GM18498 (cell line): ENCODE data around the gene FRMD4A.
"Not testable (repeated sequence)": the region's sequence is repeated elsewhere in the genome, so short reads cannot be mapped to it uniquely, and the experiment has no call there.

ENCODE experiments used
- ATAC-seq: cut with Tn5 transposase; IDR thresholded peaks from one replicate; pipeline ENCODE4 v1.9.1; 2021; ENCODE audit warnings: mild to moderate bottlenecking, moderate library complexity; ENCODE audit not compliant: unreplicated experiment

The FRMD4A gene

GRCh38 chr10:13865758-13866491 is 464.8 kb downstream of the FRMD4A start:
- ATAC-seq = no peak

GRCh38 chr10:13865220-13865619 is 465.5 kb downstream of the FRMD4A start:
- not testable (repeated sequence) for ATAC-seq

GRCh38 chr10:13862546-13863233 is 468.0 kb downstream of the FRMD4A start:
- no peak for ATAC-seq

GRCh38 chr10:13860886-13861285 is 469.8 kb downstream of the FRMD4A start:
- ATAC-seq = no peak

- no peak for ATAC-seq
Measured at GRCh38 chr10:13859979-13860654, 470.6 kb downstream of the FRMD4A start.

GRCh38 chr10:13858709-13859108 is 472.0 kb downstream of the FRMD4A start:
- no peak for ATAC-seq

GRCh38 chr10:13857451-13857850 is 473.3 kb downstream of the FRMD4A start:
- no peak for ATAC-seq

- no peak for ATAC-seq
Measured at GRCh38 chr10:13853854-13854253, 476.9 kb downstream of the FRMD4A start.

GRCh38 chr10:13852872-13853271 is 477.9 kb downstream of the FRMD4A start:
- no peak for ATAC-seq

- ATAC-seq = no peak
Measured at GRCh38 chr10:13851906-13852305, 478.8 kb downstream of the FRMD4A start.

GRCh38 chr10:13848520-13849445 is 481.9 kb downstream of the FRMD4A start:
- ATAC-seq = no peak

GRCh38 chr10:13847201-13847631 is 483.5 kb downstream of the FRMD4A start:
- no peak for ATAC-seq

- no peak for ATAC-seq
Measured at GRCh38 chr10:13845897-13846296, 484.8 kb downstream of the FRMD4A start.

- ATAC-seq = no peak
Measured at GRCh38 chr10:13844651-13845050, 486.1 kb downstream of the FRMD4A start.

- no peak for ATAC-seq
Measured at GRCh38 chr10:13842117-13842516, 488.6 kb downstream of the FRMD4A start.

GRCh38 chr10:13840036-13840435 is 490.7 kb downstream of the FRMD4A start:
- no peak for ATAC-seq

GRCh38 chr10:13839430-13839990 is 491.2 kb downstream of the FRMD4A start:
- no peak for ATAC-seq

GRCh38 chr10:13839030-13839429 is 491.7 kb downstream of the FRMD4A start:
- no peak for ATAC-seq

GRCh38 chr10:13837966-13838365 is 492.8 kb downstream of the FRMD4A start:
- no peak for ATAC-seq

GRCh38 chr10:13834581-13835286 is 496.0 kb downstream of the FRMD4A start:
- ATAC-seq = no peak
